GM12892 (cell line): ENCODE measurements around the gene VSIG2.

Source experiments
- POLR2A ChIP-seq: IDR thresholded peaks from 2 replicates; pipeline ENCODE4 v1.6.1; 2011; ENCODE audit warnings: low read depth, low read length, control low read depth
- TAF1 ChIP-seq: IDR thresholded peaks from 2 replicates; pipeline ENCODE4 v1.6.1; 2011; ENCODE audit warnings: low read depth, mild to moderate bottlenecking, control low read depth, low read length, borderline replicate concordance

DNA sequence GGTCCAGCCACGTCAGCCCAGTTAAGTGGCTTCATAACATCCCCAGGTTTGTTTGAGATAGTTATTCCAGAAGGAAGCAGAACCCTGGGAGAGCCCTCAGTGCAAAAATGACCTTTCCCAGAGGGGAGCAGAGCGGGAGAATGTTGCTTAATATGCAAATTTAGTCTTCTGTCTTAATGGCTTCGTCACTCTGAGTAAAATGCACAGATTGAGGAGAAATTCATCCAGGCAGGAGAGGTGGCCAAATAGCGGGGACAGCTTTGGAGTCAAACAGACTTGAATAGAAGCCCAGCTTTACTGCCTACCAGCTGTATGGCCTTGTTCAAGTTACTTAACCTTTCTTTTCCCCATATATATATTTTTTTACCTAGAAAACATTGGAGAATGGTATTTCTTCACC is 24.6 kb downstream of the VSIG2 start:
- TF ChIP-seq POLR2A (no peak), TAF1 (no peak)
